PC-9 (cell line): ENCODE data around the gene MALSU1. TPM values are rescaled to one million over a fixed set of nuclear protein-coding genes. Genes with fewer than 3 reads are reported as not detected.

Source experiments
- BruUV-seq: library from RNA; stranded (reverse); fragments of 400-500 nt; replicated peaks from 2 replicates; lab custom pipeline; 2021; lab: Mats Ljungman, UMichigan
- CTCF ChIA-PET: fragments of 300-600 bp; sonication (Branson Sonifier 250); formaldehyde crosslinking; loops from one replicate; lab custom pipeline; 2022; ENCODE audit warnings: antibody characterized with exemption; lab: Charles Lee
- POLR2A ChIA-PET: fragments of 300-600 bp; sonication (Branson Sonifier 250); formaldehyde crosslinking; loops from one replicate; lab custom pipeline; 2022; ENCODE audit warnings: antibody characterized with exemption; ENCODE audit not compliant: unreplicated experiment; lab: Charles Lee
- DNase-seq, 2 experiments: peaks; one replicate each; pipeline versions ENCODE4 v3.0.0 to v3.0.0-alpha.2; 2015 to 2022; ENCODE audit warnings: mixed read lengths in 1 of 2
- H2AFZ ChIP-seq: fragments of 200-600 bp; sonication (generic); 2 replicates; pipeline ENCODE4 v1.8.1; 2017; ENCODE audit warnings: antibody characterized with exemption
- H3F3A ChIP-seq: fragments of 200-600 bp; sonication (generic); 2 replicates; pipeline ENCODE4 v1.8.1; 2017; ENCODE audit warnings: antibody characterized with exemption, mild to moderate bottlenecking, low read depth; ENCODE audit not compliant: insufficient read depth
- H3K27ac ChIP-seq: fragments of 200-600 bp; sonication (generic); 2 replicates; pipeline ENCODE4 v1.6.1; 2016; ENCODE audit warnings: mixed run types
- H3K27me3 ChIP-seq: fragments of 200-600 bp; sonication (generic); 2 replicates; pipeline ENCODE4 v1.6.1; 2016; ENCODE audit warnings: low read depth, mixed run types; ENCODE audit not compliant: insufficient read depth
- H3K36me3 ChIP-seq: fragments of 200-600 bp; sonication (generic); 2 replicates; pipeline ENCODE4 v1.6.1; 2016; ENCODE audit warnings: low read depth, mixed run types
- H3K4me1 ChIP-seq: fragments of 200-600 bp; sonication (generic); replicated peaks from 2 replicates; pipeline ENCODE4 v1.6.1; 2016; ENCODE audit warnings: mixed run types; ENCODE audit not compliant: insufficient read depth
- H3K4me2 ChIP-seq: fragments of 200-600 bp; sonication (generic); 2 replicates; pipeline ENCODE4 v1.6.1; 2017; ENCODE audit warnings: mixed run types
- H3K4me3 ChIP-seq: fragments of 200-600 bp; sonication (generic); 2 replicates; pipeline ENCODE4 v1.6.1; 2016; ENCODE audit warnings: mixed run types
- H3K79me2 ChIP-seq: fragments of 200-600 bp; sonication (generic); 2 replicates; pipeline ENCODE4 v1.6.1; 2017; ENCODE audit warnings: low read depth, mixed run types
- H3K9me2 ChIP-seq: fragments of 200-600 bp; sonication (generic); 2 replicates; pipeline ENCODE4 v1.8.1; 2017; ENCODE audit warnings: mild to moderate bottlenecking; ENCODE audit not compliant: insufficient read depth
- H3K9me3 ChIP-seq: fragments of 200-600 bp; sonication (generic); 2 replicates; pipeline ENCODE4 v1.8.1; 2016; ENCODE audit warnings: low read depth; ENCODE audit not compliant: insufficient read depth
- H4K20me1 ChIP-seq: fragments of 200-600 bp; sonication (generic); 2 replicates; pipeline ENCODE4 v1.8.1; 2017; ENCODE audit not compliant: insufficient read depth
- EZH2 ChIP-seq: fragments of 200-600 bp; sonication (generic); IDR thresholded peaks from 2 replicates; pipeline ENCODE4 v1.8.0; 2017; ENCODE audit warnings: antibody characterized with exemption, low read depth
- intact Hi-C: fragments of 100-400 bp; cut with micrococcal nuclease; formaldehyde crosslinking; loops from one replicate; pipeline ENCODE4 v1.10.0; 2022; ENCODE audit not compliant: unreplicated experiment
- total RNA-seq: library from RNA; stranded (reverse); gene quantifications from 2 replicates; pipeline ENCODE4 v1.2.3, GENCODE V29; 2021
- TF ChIP-seq, protein P1 (sequence below): fragments of 200-600 bp; sonication (generic); conservative IDR thresholded peaks from 2 replicates; pipeline ENCODE4 v1.6.1; 2017; ENCODE audit warnings: mixed run types, antibody characterized with exemption, mild to moderate bottlenecking, moderate library complexity

Gene MALSU1
- total RNA-seq, 1 experiment from 2014 or later, result 105 TPM

DNA sequence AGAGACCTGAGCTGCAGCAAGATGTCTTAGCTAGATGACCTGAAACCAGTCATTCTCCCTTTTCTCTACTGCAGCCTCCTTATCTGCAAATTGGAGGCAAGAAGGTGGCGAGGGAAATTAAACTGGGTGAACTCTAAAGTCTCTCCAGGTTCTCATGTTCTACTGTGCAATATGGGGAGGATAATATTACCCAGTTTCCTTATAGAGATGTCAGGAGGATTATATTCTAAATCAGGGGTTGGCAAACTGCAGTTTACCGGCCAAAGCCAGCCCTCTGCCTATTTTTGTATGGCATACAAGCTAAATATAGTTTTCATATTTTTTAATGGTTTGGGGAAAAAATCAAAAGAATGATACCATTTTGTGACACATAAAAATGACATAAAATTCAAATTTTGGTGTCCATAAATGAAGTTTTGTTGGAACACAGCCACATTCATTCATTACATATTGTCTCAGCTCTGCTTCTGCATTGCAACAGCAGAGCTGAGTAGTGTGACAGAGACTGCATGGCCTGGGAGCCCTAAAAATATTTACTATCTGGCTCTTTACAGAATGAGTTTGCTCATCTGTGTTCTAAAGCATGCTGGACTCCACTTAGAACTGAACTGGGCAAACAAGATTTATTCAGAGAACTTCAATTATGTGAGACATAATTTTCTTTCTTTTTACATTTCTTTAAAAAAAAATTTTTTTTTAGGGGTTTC lies 19.2 kb upstream of the MALSU1 start:
- Histone ChIP-seq H3K27ac (no peak overlapping the region), H3K4me1 (no peaks in the 10 kb centered on the region), H3K79me2 (no peaks in the 10 kb centered on the region), H3F3A (peaks cover 6% of the 10 kb centered on the region; the same call in 1 of the 2 replicates), H3K4me2 (no peak overlapping the region), H3K36me3 (no peaks in the 10 kb centered on the region), H3K4me3 (no peak overlapping the region), H3K9me3 (no peaks in the 10 kb centered on the region), H2AFZ (no peak overlapping the region), H3K9me2 (no peaks in the 10 kb centered on the region), H4K20me1 (no peaks in the 10 kb centered on the region), H3K27me3 (no peaks in the 10 kb centered on the region)
- ChIA-PET CTCF (interaction anchor here (1.0 to 2.4 kb wide), 2 partner anchors 78 to 265 kb away, joined by 3 to 7 read pairs; no protein-coding TSS in a partner anchor), POLR2A (interaction anchor here (0.6 kb wide), 2 partner anchors 10 to 19 kb away, joined by 6 to 10 read pairs; partner anchors contain the start of gene MALSU1)
- TF ChIP-seq, protein P1, sequence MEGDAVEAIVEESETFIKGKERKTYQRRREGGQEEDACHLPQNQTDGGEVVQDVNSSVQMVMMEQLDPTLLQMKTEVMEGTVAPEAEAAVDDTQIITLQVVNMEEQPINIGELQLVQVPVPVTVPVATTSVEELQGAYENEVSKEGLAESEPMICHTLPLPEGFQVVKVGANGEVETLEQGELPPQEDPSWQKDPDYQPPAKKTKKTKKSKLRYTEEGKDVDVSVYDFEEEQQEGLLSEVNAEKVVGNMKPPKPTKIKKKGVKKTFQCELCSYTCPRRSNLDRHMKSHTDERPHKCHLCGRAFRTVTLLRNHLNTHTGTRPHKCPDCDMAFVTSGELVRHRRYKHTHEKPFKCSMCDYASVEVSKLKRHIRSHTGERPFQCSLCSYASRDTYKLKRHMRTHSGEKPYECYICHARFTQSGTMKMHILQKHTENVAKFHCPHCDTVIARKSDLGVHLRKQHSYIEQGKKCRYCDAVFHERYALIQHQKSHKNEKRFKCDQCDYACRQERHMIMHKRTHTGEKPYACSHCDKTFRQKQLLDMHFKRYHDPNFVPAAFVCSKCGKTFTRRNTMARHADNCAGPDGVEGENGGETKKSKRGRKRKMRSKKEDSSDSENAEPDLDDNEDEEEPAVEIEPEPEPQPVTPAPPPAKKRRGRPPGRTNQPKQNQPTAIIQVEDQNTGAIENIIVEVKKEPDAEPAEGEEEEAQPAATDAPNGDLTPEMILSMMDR, result no peak
- TF ChIP-seq EZH2, result no peak
- intact Hi-C loops, result loop anchor here (5.0 kb wide), 1 partner anchor 32 kb away; no protein-coding TSS in a partner anchor
- BruUV-seq, result no TSS peak
- no peak for DNase-seq

DNA sequence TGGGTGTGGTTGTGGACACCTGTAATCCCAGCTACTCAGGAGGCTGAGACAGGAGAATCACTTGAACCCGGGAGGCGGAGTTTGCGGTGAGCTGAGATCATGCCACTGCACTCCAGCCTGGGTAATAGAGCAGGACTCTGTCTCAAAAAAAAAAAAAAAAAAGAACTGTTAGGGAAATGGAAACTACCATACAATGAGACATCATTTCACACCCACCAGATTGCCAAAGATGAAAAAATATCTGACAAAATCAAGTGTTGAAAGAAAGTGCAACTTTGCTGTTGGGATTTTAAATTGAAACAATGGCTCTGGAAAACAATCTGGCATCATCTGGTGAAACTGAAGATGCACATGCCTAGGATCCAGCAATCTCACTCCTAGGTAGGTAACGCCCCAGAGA lies 16.1 kb upstream of the MALSU1 start:
- intact Hi-C loops, result no loop called here
- H3K9me3 ChIP-seq, result no peaks in the 10 kb centered on the region
- TF ChIP-seq, protein P1, result no peak
- TF ChIP-seq EZH2, result no peak
- ChIA-PET POLR2A (no interaction called here), CTCF (no interaction called here)
- no peak for DNase-seq
- no peaks in the 10 kb centered on the region for H3K4me1 ChIP-seq
- H4K20me1 ChIP-seq, result no peaks in the 10 kb centered on the region
- no peak overlapping the region for H3K4me3 ChIP-seq
- H3K27ac ChIP-seq, result no peak overlapping the region
- no peaks in the 10 kb centered on the region for H3F3A ChIP-seq
- no TSS peak for BruUV-seq
- H3K9me2 ChIP-seq, result no peaks in the 10 kb centered on the region
- no peaks in the 10 kb centered on the region for H3K79me2 ChIP-seq
- H3K27me3 ChIP-seq, result no peaks in the 10 kb centered on the region
- no peak overlapping the region for H3K4me2 ChIP-seq
- H3K36me3 ChIP-seq, result no peaks in the 10 kb centered on the region
- no peak overlapping the region for H2AFZ ChIP-seq

DNA sequence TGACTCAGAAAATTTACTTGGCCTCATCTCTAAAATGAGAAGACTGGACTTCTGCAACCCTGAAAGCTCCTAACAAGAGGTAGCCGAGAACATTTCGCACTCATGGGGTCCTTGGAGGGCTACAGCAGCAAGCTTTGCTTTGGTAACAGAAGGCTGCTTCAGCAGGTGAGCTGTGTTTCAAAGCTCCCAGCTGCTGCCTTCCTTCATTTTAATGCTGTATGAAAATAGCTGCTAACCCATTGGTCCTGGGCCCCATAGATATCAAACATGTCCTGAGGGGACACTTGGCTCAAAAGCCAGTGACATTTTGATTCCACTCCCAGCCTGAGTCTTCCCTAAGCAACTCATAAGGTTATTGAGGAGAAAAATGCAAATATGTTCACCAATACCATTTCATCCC lies 14.3 kb upstream of the MALSU1 start:
- no peaks in the 10 kb centered on the region for H3K36me3 ChIP-seq
- ChIA-PET CTCF (interaction anchor here (0.6 kb wide), 1 partner anchor 23 kb away, joined by 4 read pairs; no protein-coding TSS in a partner anchor), POLR2A (no interaction called here)
- H3F3A ChIP-seq, result no peaks in the 10 kb centered on the region
- no peaks in the 10 kb centered on the region for H4K20me1 ChIP-seq
- H3K9me3 ChIP-seq, result no peaks in the 10 kb centered on the region
- intact Hi-C loops, result no loop called here
- H3K4me1 ChIP-seq, result no peaks in the 10 kb centered on the region
- H2AFZ ChIP-seq, result no peak overlapping the region
- H3K4me3 ChIP-seq, result no peak overlapping the region
- H3K27me3 ChIP-seq, result no peaks in the 10 kb centered on the region
- no peaks in the 10 kb centered on the region for H3K9me2 ChIP-seq
- no peak overlapping the region for H3K27ac ChIP-seq
- H3K4me2 ChIP-seq, result no peak overlapping the region
- no peaks in the 10 kb centered on the region for H3K79me2 ChIP-seq
- DNase-seq, result no peak
- no peak for TF ChIP-seq EZH2
- no TSS peak for BruUV-seq
